ENCODE measurements around the gene TP53BP1. TPM values are rescaled to one million over a fixed set of nuclear protein-coding genes. Genes with fewer than 3 reads are reported as not detected.

Gene TP53BP1
- total RNA-seq, 1 experiment from 2014 or later = 54.1 TPM

- TF ChIP-seq ELF1 (IDR thresholded peaks at IDR 0.05; ENCODE audit: borderline replicate concordance, low read depth) (no peak), RAD21 (IDR thresholded peaks at IDR 0.05; ENCODE audit: low read depth) (no peak), JUND (IDR thresholded peaks at IDR 0.05) (no peak), CTCF (IDR thresholded peaks at IDR 0.05 in 2 of 3, conservative IDR thresholded peaks at IDR 0.05 in 1 of 3; ENCODE audit: borderline replicate concordance in 1 of 3, insufficient read depth in 1 of 3, low read depth in 2 of 3, low read length in 2 of 3) (no peak), ZFX (IDR thresholded peaks at IDR 0.05) (no peak), TCF7L2 (IDR thresholded peaks at IDR 0.05; ENCODE audit: borderline replicate concordance, extremely low read depth, insufficient read depth, insufficient read length) (no peak), REST (IDR thresholded peaks at IDR 0.05; ENCODE audit: low read depth) (no peak), SIN3A (IDR thresholded peaks at IDR 0.05; ENCODE audit: low read depth) (no peak), FOSL1 (IDR thresholded peaks at IDR 0.05; ENCODE audit: low read depth) (no peak), EGR1 (IDR thresholded peaks at IDR 0.05; ENCODE audit: low read depth) (no peak), POLR2A (IDR thresholded peaks at IDR 0.05; ENCODE audit: borderline replicate concordance, extremely low read depth, insufficient read depth, insufficient read length) (no peak), CBX3 (IDR thresholded peaks at IDR 0.05; ENCODE audit: low read depth) (no peak), SRF (IDR thresholded peaks at IDR 0.05; ENCODE audit: low read depth) (no peak), ZNF274 (IDR thresholded peaks at IDR 0.05; ENCODE audit: low read depth, low read length) (no peak), POLR2AphosphoS5 (IDR thresholded peaks at IDR 0.05; ENCODE audit: low read depth, low read length) (no peak), ZBTB33 (IDR thresholded peaks at IDR 0.05; ENCODE audit: extremely low read depth, insufficient replicate concordance, low read length) (no peak), ATF3 (IDR thresholded peaks at IDR 0.05) (no peak), SP1 (IDR thresholded peaks at IDR 0.05; ENCODE audit: low read depth) (no peak), YY1 (IDR thresholded peaks at IDR 0.05; ENCODE audit: extremely low read depth, insufficient replicate concordance, low read depth, low read length) (no peak)
- Histone ChIP-seq H3K36me3 (ENCODE audit: control insufficient read depth in 1 of 2, insufficient read depth in 2 of 2, low read length in 2 of 2) (peaks cover 0 to 14% of the 10 kb centered on the region in 2 experiments; a peak in 3 of 4 replicates), H4K20me1 (ENCODE audit: insufficient read depth) (no peaks in the 10 kb centered on the region), H3K4me3 (replicated peaks in 1 of 2; ENCODE audit: low read depth in 1 of 2, low read length in 2 of 2) (no peak overlapping the region), H3K79me2 (ENCODE audit: insufficient read depth, low read length) (no peaks in the 10 kb centered on the region), H3K27ac (ENCODE audit: low read depth, low read length) (no peak overlapping the region), H2AFZ (ENCODE audit: low read depth, low read length, poor library complexity, severe bottlenecking) (no peak overlapping the region), H3K27me3 (ENCODE audit: insufficient read depth, low read length) (no peaks in the 10 kb centered on the region), H3K4me2 (ENCODE audit: low read length) (no peak overlapping the region), H3K9ac (ENCODE audit: low read length) (no peak overlapping the region), H3K9me2 (ENCODE audit: insufficient read depth) (no peaks in the 10 kb centered on the region), H3K9me3 (ENCODE audit: control insufficient read depth in 1 of 2, insufficient read depth in 1 of 2, low read depth in 1 of 2, low read length in 2 of 2) (no peaks in the 10 kb centered on the region), H3K4me1 (ENCODE audit: control insufficient read depth in 1 of 2, insufficient read depth in 2 of 2, low read length in 2 of 2) (peaks cover 6 to 10% of the 10 kb centered on the region in 2 experiments; a peak in 3 of 4 replicates)
- ChIA-PET RAD21 (ENCODE audit: low non-redundant PET in 1 of 2, low total read pairs in 2 of 2, uncharacterized antibody in 2 of 2, unreplicated experiment in 2 of 2) (no interaction called here), CTCF (no interaction called here), POLR2A (no interaction called here)
- no TSS peak for BruUV-seq (replicated peaks)
- DNase-seq (ENCODE audit: low read depth, low spot score) = no peak
- no peak for ATAC-seq
- intact Hi-C loops (cut with micrococcal nuclease) = no loop called here
Measured at GRCh38 chr15:43436395-43436794, 56.6 kb downstream of the TP53BP1 start.

All from HCT116 (cell line).